Neutrophil (primary cell): Measurements from ENCODE around the gene TRABD2B.

Experiments
- H3K27ac ChIP-seq: fragments of 200-600 bp; sonication (generic); 2 replicates; pipeline ENCODE4 v1.5.1; 2016; ENCODE audit warnings: mild to moderate bottlenecking, moderate library complexity
- H3K27me3 ChIP-seq: fragments of 200-600 bp; sonication (generic); 2 replicates; pipeline ENCODE4 v1.6.0; 2016; ENCODE audit warnings: mild to moderate bottlenecking
- H3K36me3 ChIP-seq: fragments of 200-600 bp; sonication (generic); 2 replicates; pipeline ENCODE4 v1.5.1; 2017
- H3K4me1 ChIP-seq, 2 experiments: fragments of 200-600 bp in 1 of 2; sonication (generic) in 1 of 2; 1 replicate in 1 of 2; 2 replicates in 1 of 2; pipeline versions ENCODE4 v1.5.1 to v1.6.1; 2013 to 2016; ENCODE audit warnings: low read depth in 1 of 2, low read length in 1 of 2, mild to moderate bottlenecking in 1 of 2, moderate library complexity in 1 of 2; ENCODE audit not compliant: control insufficient read depth in 1 of 2, insufficient read depth in 1 of 2
- H3K4me3 ChIP-seq, 2 experiments: fragments of 200-600 bp in 1 of 2; sonication (generic) in 1 of 2; 1 replicate in 1 of 2; 2 replicates in 1 of 2; pipeline ENCODE4 v1.5.1; 2013 to 2016; ENCODE audit warnings: low read depth in 1 of 2, low read length in 1 of 2, mild to moderate bottlenecking in 1 of 2, moderate library complexity in 1 of 2
- H3K9me3 ChIP-seq: fragments of 200-600 bp; sonication (generic); 2 replicates; pipeline ENCODE4 v1.5.1; 2016
- CTCF ChIP-seq: fragments of 200-600 bp; sonication (generic); IDR thresholded peaks from 2 replicates; pipeline ENCODE4 v1.5.1; 2016; ENCODE audit warnings: antibody characterized with exemption

TRABD2B gene

GRCh38 chr1:47894410-47895278 lies 102.5 kb downstream of the TRABD2B start:
- H3K27ac ChIP-seq: no peak overlapping the region

GRCh38 chr1:47893412-47893811 lies 103.8 kb downstream of the TRABD2B start:
- TF ChIP-seq CTCF: no peak
- Histone ChIP-seq H3K4me1 (no peaks in the 10 kb centered on the region), H3K4me3 (no peak overlapping the region), H3K27me3 (peaks cover 12% of the 10 kb centered on the region), H3K36me3 (no peaks in the 10 kb centered on the region), H3K27ac (no peak overlapping the region), H3K9me3 (no peaks in the 10 kb centered on the region)

More at GRCh38 chr1:47894410-47895278, 102.5 kb downstream of the TRABD2B start:
- Histone ChIP-seq H3K4me3 (no peak overlapping the region), H3K36me3 (no peaks in the 10 kb centered on the region), H3K9me3 (no peaks in the 10 kb centered on the region), H3K4me1 (no peaks in the 10 kb centered on the region), H3K27me3 (peaks cover 8% of the 10 kb centered on the region)
- TF ChIP-seq CTCF: no peak

GRCh38 chr1:47890779-47891178 lies 106.4 kb downstream of the TRABD2B start:
- no peak overlapping the region for H3K4me3 ChIP-seq
- H3K27me3 ChIP-seq: peaks cover 29% of the 10 kb centered on the region
- TF ChIP-seq CTCF: no peak
- H3K36me3 ChIP-seq: no peaks in the 10 kb centered on the region
- H3K9me3 ChIP-seq: no peaks in the 10 kb centered on the region
- no peaks in the 10 kb centered on the region for H3K4me1 ChIP-seq
- H3K27ac ChIP-seq: no peak overlapping the region

- peaks cover 22% of the 10 kb centered on the region for H3K27me3 ChIP-seq
- no peaks in the 10 kb centered on the region for H3K36me3 ChIP-seq
- no peaks in the 10 kb centered on the region for H3K4me1 ChIP-seq
- no peak overlapping the region for H3K4me3 ChIP-seq
- H3K27ac ChIP-seq: no peak overlapping the region
- H3K9me3 ChIP-seq: no peaks in the 10 kb centered on the region
- no peak for TF ChIP-seq CTCF
These were observed 108.9 kb downstream of the TRABD2B start for GRCh38 chr1:47888294-47888629.

- Histone ChIP-seq H3K27ac (no peak overlapping the region), H3K36me3 (no peaks in the 10 kb centered on the region), H3K27me3 (peaks cover 22% of the 10 kb centered on the region), H3K4me1 (no peaks in the 10 kb centered on the region), H3K4me3 (no peak overlapping the region), H3K9me3 (no peaks in the 10 kb centered on the region)
- no peak for TF ChIP-seq CTCF
These were observed 109.5 kb downstream of the TRABD2B start for GRCh38 chr1:47887475-47888293.
